ENCODE measurements around the gene UTP11. TPM values are rescaled to one million over a fixed set of nuclear protein-coding genes. Genes with fewer than 3 reads are reported as not detected.

Gene UTP11
- total and polyA plus RNA-seq, 2 donors (not counting 3 experiments of a cell fraction or from before 2014, with no cell fraction given), result 20.1 to 54.1 TPM

- TSS peak; percentile 56 for BruUV-seq (replicated peaks)
- Histone ChIP-seq H3K27ac (ENCODE audit: insufficient read depth, low read depth, low read length) (peak overlapping the region; percentile 85), H3K36me3 (ENCODE audit: control insufficient read depth in 2 of 2, extremely low read depth in 1 of 2, insufficient read depth in 2 of 2, low read length in 2 of 2) (peaks cover 3 to 4% of the 10 kb centered on the region in 2 experiments), H3K4me2 (ENCODE audit: insufficient read depth, low read length) (peak overlapping the region; percentile 80), H3K9ac (replicated peaks; ENCODE audit: extremely low read depth, insufficient read depth, low read length) (peak overlapping the region; percentile 93), H2AFZ (ENCODE audit: low read depth, low read length) (no peak overlapping the region), H4K20me1 (replicated peaks; ENCODE audit: control insufficient read depth, extremely low read depth, insufficient read depth, low read length) (no peaks in the 10 kb centered on the region), H3K4me1 (ENCODE audit: control insufficient read depth, extremely low read depth, insufficient read depth, low read length) (peaks cover 49% of the 10 kb centered on the region), H3K9me3 (replicated peaks; ENCODE audit: control insufficient read depth, insufficient read depth, low read length) (no peaks in the 10 kb centered on the region), H3K79me2 (ENCODE audit: control insufficient read depth, insufficient read depth, low read length) (peaks cover 43% of the 10 kb centered on the region), H3K9me1 (replicated peaks; ENCODE audit: control insufficient read depth, extremely low read depth, insufficient read depth, low read length) (no peaks in the 10 kb centered on the region), H3K4me3 (replicated peaks in 1 of 3; ENCODE audit: insufficient read depth in 1 of 3, low read depth in 1 of 3, low read length in 3 of 3) (peak overlapping the region; percentile 27 to 81 (median 58)), H3K27me3 (ENCODE audit: control insufficient read depth in 2 of 2, insufficient read depth in 2 of 2, low read length in 2 of 2) (no peaks in the 10 kb centered on the region)
- no peak for TF ChIP-seq JUN (IDR thresholded peaks at IDR 0.05; ENCODE audit: borderline replicate concordance, insufficient read depth, insufficient read length, low read depth)
- no peak for TF ChIP-seq MAX (IDR thresholded peaks at IDR 0.05; ENCODE audit: insufficient read depth, insufficient read length)
- no peak for TF ChIP-seq POLR2A (IDR thresholded peaks at IDR 0.05; ENCODE audit: low read depth, low read length)
- no peak for TF ChIP-seq POLR2AphosphoS5 (IDR thresholded peaks at IDR 0.05; ENCODE audit: insufficient read depth, low read depth, low read length)
- no peak for TF ChIP-seq GATA2 (IDR thresholded peaks at IDR 0.05; ENCODE audit: insufficient read depth, insufficient read length, low read depth, low read length)
- TF ChIP-seq MYC (IDR thresholded peaks at IDR 0.05; ENCODE audit: low read depth, low read length), result no peak
- no peak for TF ChIP-seq EZH2 (IDR thresholded peaks at IDR 0.05; ENCODE audit: borderline replicate concordance, low read depth, low read length, severe bottlenecking)
- no peak for TF ChIP-seq FOS (IDR thresholded peaks at IDR 0.05; ENCODE audit: borderline replicate concordance, insufficient read depth, low read length)
- FAIRE-seq (no peak), DNase-seq (ENCODE audit: low read depth, low spot score) (no peak)
- dilution Hi-C loops (cut with MboI; ENCODE audit: extremely low pct_ligation_motif_present, low sequenced_read_pairs) (no loop called here), intact Hi-C loops (cut with micrococcal nuclease) (loop anchor here (10.0 kb wide), 1 partner anchor 438 kb away; no protein-coding TSS in a partner anchor)
- POLR2A ChIA-PET, result interaction anchor here (1.7 kb wide), 1 partner anchor 13 kb away, joined by 14 read pairs; no protein-coding TSS in a partner anchor
- CTCF ChIA-PET, result interaction anchor here (1.0 to 1.9 kb wide), 5 partner anchors 10 to 153 kb away, joined by 3 to 14 read pairs (median 4); partner anchors contain the start of gene SF3A3
Measured at GRCh38 chr1:38013227-38013622, 691 bp downstream of the UTP11 start.
